Renal pelvis (tissue), 4 donors: ENCODE measurements around the gene B4GAT1. TPM values are rescaled to one million over a fixed set of nuclear protein-coding genes. Genes with fewer than 3 reads are reported as not detected.
"Not testable (repeated sequence)": the region's sequence is repeated elsewhere in the genome, so short reads cannot be mapped to it uniquely, and the experiment has no call there.

Source experiments
- DNase-seq: peaks from one replicate; pipeline ENCODE4 v3.0.0-alpha.2; 2013
- polyA plus RNA-seq, 3 donors: library from polyadenylated mRNA; unstranded; fragments of 120-200 nt; gene quantifications; one replicate each; pipeline ENCODE4 v1.2.1, GENCODE V29; 2013; ENCODE audit not compliant: insufficient read length in 3 of 3

Gene B4GAT1
- polyA plus RNA-seq, 3 donors, result 52.6 to 58.7 (median 56.2) TPM

- no peak for DNase-seq
Measured at GRCh38 chr11:66326261-66327111, 20.9 kb downstream of the B4GAT1 start.

DNA sequence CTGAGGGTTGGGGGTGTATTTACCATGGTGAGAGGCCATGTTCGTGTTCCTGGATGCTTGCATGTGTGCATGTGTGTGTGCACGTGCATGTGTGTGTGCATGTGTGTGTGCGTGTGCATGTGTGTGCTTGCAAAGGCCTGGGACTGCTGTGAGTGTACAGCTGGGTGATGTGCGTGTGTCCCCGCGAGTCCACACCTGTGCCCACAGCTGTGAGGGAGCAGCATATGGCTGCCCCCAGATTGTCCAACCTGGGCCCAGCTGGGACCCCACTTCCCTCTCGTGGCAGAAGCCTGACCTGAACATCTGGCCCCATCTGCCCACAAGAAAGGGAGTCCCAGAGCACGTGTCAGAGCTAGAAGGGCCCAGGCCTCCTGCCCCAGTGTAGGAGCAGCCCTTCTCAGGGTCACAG is 22.2 kb downstream of the B4GAT1 start:
- no peak for DNase-seq

DNA sequence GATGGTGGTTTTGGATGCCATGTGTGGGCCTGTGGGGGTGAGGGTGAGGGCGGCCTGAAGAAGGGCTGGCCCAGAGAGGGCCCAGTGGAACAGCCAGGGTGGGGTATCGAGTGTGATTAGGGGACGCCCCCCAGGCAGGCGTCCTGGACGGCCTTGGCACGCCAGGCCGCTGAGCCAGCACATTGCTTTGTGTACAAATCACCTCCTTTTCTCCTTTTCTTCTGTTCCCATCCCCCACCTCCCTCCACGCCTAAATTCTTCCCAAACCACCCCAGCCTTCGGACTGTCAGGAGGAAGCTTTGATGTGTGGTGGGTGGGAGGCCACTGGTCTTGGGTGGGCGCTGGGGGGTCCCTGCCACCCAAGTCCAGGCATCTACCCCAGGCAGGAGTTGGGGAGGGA is 22.8 kb downstream of the B4GAT1 start:
- no peak for DNase-seq

GRCh38 chr11:66323684-66324083 is 23.7 kb downstream of the B4GAT1 start:
- no peak for DNase-seq

- no peak for DNase-seq
Measured at GRCh38 chr11:66322732-66323427, 24.5 kb downstream of the B4GAT1 start.

- no peak for DNase-seq
Measured at GRCh38 chr11:66321606-66322005, 25.8 kb downstream of the B4GAT1 start.

DNA sequence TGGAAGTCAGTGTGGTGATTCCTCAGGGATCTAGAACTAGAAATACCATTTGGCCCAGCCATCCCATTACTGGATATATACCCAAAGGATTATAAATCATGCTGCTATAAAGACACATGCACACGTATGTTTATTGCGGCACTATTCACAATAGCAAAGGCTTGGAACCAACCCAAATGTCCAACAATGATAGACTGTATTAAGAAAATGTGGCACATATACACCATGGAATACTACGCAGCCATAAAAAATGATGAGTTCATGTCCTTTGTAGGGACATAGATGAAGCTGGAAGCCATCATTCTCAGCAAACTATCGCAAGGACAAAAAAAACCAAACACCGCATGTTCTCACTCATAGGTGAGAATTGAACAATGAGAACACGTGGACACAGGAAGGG is 26.7 kb downstream of the B4GAT1 start:
- not testable (repeated sequence) for DNase-seq

- DNase-seq, result not testable (repeated sequence)
Measured at GRCh38 chr11:66320289-66320688, 27.1 kb downstream of the B4GAT1 start.

- DNase-seq, result no peak
Measured at GRCh38 chr11:66318600-66318970, 28.8 kb downstream of the B4GAT1 start.

- peak; percentile 59 for DNase-seq
Measured at GRCh38 chr11:66317723-66318599, 29.5 kb downstream of the B4GAT1 start.

- no peak for DNase-seq
Measured at GRCh38 chr11:66317322-66317722, 30.1 kb downstream of the B4GAT1 start.

GRCh38 chr11:66316849-66317251 is 30.6 kb downstream of the B4GAT1 start, which contains the start of gene CD248:
TSS of gene CD248 (minus strand) at chr11:66317044. CDS start at chr11:66317027, 17 bp downstream.
- peak; percentile 78 for DNase-seq

- DNase-seq, result no peak
Measured at GRCh38 chr11:66315921-66316811, 31.3 kb downstream of the B4GAT1 start.

- no peak for DNase-seq
Measured at GRCh38 chr11:66315498-66315885, 31.9 kb downstream of the B4GAT1 start.

DNA sequence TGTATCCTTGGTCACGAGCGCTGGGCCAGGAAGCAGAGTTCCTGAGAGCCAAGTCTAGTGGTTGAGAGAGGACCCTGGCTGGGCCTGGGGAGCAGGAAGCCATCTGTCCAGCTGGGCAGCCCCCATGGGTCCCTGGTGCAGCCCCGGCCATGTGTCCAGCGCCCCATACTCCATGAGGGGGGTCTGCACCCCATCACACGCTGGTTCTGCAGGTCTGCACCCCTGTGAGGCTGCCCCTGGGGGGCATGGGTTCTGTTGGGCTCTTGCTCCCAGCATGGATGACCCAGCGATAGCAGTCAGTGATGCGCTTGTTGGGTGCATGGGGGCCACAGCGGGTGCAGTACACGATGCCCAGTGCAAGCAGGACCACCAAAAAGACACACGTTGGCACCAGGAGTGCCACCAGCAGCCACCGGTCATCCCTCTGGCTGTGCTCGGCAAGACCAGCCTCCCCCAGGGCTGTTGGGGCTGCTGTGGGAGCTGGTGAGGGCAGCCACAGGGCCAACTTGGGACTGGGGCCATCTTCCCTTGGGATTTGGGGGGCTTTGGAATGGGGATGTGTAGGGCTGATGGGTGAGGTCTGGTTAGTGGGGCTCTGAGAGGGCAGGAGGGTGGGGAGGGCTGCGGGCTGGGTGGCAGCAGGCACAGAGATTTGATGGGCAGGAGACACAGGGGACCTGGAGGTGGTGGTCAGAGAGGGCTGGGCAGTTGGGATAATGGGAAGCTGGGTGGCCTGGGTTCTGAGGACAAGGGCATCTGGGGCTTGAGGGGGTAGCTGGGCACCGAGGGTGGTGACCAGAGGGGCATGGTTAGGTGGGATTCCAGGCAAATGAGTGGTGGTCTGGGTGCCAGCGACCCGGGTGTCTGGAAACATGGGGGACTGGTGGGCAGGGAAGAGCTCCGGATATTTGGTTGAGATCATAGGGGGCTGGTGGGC is 32.6 kb downstream of the B4GAT1 start:
- DNase-seq, result no peak

DNA sequence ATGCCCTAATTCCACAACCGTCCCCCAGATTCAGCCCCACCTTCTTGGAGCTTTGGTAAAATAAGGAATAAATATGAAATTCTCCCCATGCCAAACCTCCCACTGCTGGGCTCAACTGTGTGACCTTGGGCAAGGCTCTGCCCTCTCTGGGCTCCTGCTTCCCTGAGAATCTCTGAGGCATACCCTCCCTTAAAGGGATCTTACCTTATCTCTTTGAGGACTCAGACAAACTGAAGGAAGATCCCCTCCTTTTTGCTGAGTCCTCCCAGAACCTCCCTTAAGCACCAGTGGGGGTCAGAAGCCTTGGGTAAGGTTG is 33.3 kb downstream of the B4GAT1 start:
- DNase-seq, result no peak

DNA sequence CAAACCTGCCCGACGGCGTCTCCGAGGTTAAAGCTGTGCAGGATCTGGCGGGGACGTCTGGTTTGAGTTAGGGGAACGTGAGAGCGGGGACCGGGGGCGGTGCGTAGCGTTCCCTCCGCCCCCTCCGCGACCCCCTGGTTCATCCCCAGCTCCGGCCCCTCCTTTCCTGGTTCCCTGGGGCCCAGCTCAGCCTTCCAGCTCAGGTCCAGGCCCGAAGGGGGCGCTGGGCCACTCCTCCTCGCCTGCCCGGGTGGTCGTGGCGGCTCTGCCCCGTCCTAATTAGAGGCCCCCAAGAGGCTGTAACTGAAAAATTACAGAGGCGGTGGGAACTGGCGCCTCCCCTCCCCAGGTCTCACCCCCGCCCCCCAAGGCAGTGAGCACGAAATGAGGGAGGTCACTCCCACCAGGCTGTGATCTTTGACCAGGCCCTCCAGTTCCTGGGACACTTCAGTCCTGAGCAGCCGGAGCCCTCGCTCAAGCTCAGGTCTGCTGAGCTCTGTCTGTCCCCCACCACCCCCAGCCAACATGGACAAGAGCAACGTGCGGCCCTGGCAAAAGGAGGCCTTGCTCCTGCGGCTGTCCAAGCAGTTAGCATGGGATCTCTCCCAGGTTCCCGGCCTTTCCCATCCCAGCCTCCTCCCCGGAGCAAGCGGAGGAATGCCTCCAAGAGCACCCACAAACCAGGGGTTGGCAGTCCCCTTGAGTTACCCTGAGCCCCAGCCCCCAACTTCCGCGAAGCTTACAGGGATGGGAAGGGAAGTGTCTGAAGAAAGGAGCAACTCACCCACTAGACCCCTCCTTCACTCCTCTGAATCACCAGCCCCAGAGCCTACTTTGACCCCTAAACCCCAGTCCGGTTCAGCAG is 33.9 kb downstream of the B4GAT1 start:
- DNase-seq, result peak; percentile 77

- peak; percentile 97 for DNase-seq
Measured at GRCh38 chr11:66312549-66313320, 34.7 kb downstream of the B4GAT1 start.
